CD4-positive, alpha-beta T cell (primary cell): ENCODE data around the gene UQCRC2. TPM values are rescaled to one million over a fixed set of nuclear protein-coding genes. Genes with fewer than 3 reads are reported as not detected.

Source experiments
- ATAC-seq: fragments of 200-7000 bp; cut with Tn5 transposase; one replicate; pipeline ENCODE4 v1.10.0; 2022; ENCODE audit warnings: mild to moderate bottlenecking; ENCODE audit not compliant: poor library complexity
- CTCF ChIA-PET: fragments of 350-600 bp; sonication (Branson Sonifier 250); formaldehyde crosslinking; loops from one replicate; lab custom pipeline; 2021; ENCODE audit warnings: antibody characterized with exemption, inconsistent platforms; lab: Charles Lee
- POLR2A ChIA-PET: fragments of 350-600 bp; sonication (Branson Sonifier 250); formaldehyde crosslinking; loops from one replicate; lab custom pipeline; 2021; ENCODE audit warnings: antibody characterized with exemption, inconsistent platforms; lab: Charles Lee
- DNase-seq, 14 experiments: peaks; one replicate each; pipeline ENCODE4 v3.0.0-alpha.2; 2013 to 2020; ENCODE audit warnings: mixed read lengths in 2 of 14
- H3K27ac ChIP-seq, 2 donors: one replicate each; pipeline versions ENCODE4 v1.5.1 to v1.7.0; 2013; ENCODE audit warnings: low read length in 2 of 2, low read depth in 1 of 2, mild to moderate bottlenecking in 1 of 2
- H3K27me3 ChIP-seq, 2 experiments: 1 replicate in 1 of 2; 2 replicates in 1 of 2; pipeline versions ENCODE4 v1.6.1 to v1.7.0; 2013; ENCODE audit warnings: low read length in 2 of 2, control low read depth in 1 of 2, mild to moderate bottlenecking in 1 of 2, moderate library complexity in 1 of 2; ENCODE audit not compliant: insufficient read depth in 2 of 2, control insufficient read depth in 1 of 2
- H3K36me3 ChIP-seq: one replicate; pipeline ENCODE4 v1.6.1; 2013; ENCODE audit warnings: low read length, control low read depth; ENCODE audit not compliant: insufficient read depth
- H3K4me1 ChIP-seq: one replicate; pipeline ENCODE4 v1.6.1; 2013; ENCODE audit warnings: low read length, control low read depth; ENCODE audit not compliant: insufficient read depth
- H3K4me3 ChIP-seq: one replicate; pipeline ENCODE4 v1.5.1; 2013; ENCODE audit warnings: mild to moderate bottlenecking, low read length, moderate library complexity
- H3K9me3 ChIP-seq, 2 experiments: 1 replicate in 1 of 2; 2 replicates in 1 of 2; pipeline versions ENCODE4 v1.6.1 to v1.7.0; 2013; ENCODE audit warnings: low read length in 2 of 2, mild to moderate bottlenecking in 2 of 2, control low read depth in 1 of 2, moderate library complexity in 1 of 2; ENCODE audit not compliant: control insufficient read depth in 1 of 2, insufficient read depth in 1 of 2
- H3K27ac Mint-ChIP-seq: one replicate; pipeline ENCODE4 v1.8.0; 2020; ENCODE audit warnings: mixed read lengths
- H3K27me3 Mint-ChIP-seq: one replicate; pipeline ENCODE4 v1.8.0; 2021; ENCODE audit warnings: mixed read lengths
- H3K36me3 Mint-ChIP-seq: one replicate; pipeline ENCODE4 v1.8.0; 2021; ENCODE audit warnings: low read depth, mixed read lengths
- H3K4me1 Mint-ChIP-seq: one replicate; pipeline ENCODE4 v1.8.0; 2021; ENCODE audit warnings: low read depth, mixed read lengths
- H3K4me3 Mint-ChIP-seq: one replicate; pipeline ENCODE4 v1.8.0; 2020; ENCODE audit warnings: mild to moderate bottlenecking, mixed read lengths
- H3K9me3 Mint-ChIP-seq: one replicate; pipeline ENCODE4 v1.8.0; 2020; ENCODE audit warnings: mixed read lengths
- CTCF ChIP-seq: fragments of 200-600 bp; IDR thresholded peaks from one replicate; pipeline ENCODE4 v1.8.0; 2022; ENCODE audit warnings: antibody characterized with exemption, mild to moderate bottlenecking
- intact Hi-C, 2 experiments: fragments of 100-400 bp; cut with DNase I in 1 of 2; cut with micrococcal nuclease in 1 of 2; formaldehyde crosslinking; loops; one replicate each; pipeline versions ENCODE4 v1.15.1 to v1.9.0; 2023 to 2025; cut with DNase I, micrococcal nuclease
- total RNA-seq, 174 experiments: library from RNA in 2 of 174; stranded (reverse) in 2 of 174; gene quantifications; one replicate each; pipeline ENCODE4 v1.2.3 and lab custom pipeline; 2021 to 2026

The UQCRC2 gene
- total RNA-seq, 2 experiments from 2014 or later = 142 to 146 TPM

GRCh38 chr16:21980032-21980431 lies 26.9 kb downstream of the UQCRC2 start:
- Mint-ChIP-seq H3K27me3 (no peaks in the 10 kb centered on the region), H3K27ac (no peak overlapping the region), H3K36me3 (peaks cover 82% of the 10 kb centered on the region), H3K4me1 (no peaks in the 10 kb centered on the region), H3K9me3 (no peaks in the 10 kb centered on the region), H3K4me3 (no peak overlapping the region)
- intact Hi-C loops = no loop called here
- no peaks in the 10 kb centered on the region for H3K9me3 ChIP-seq
- DNase-seq = no peak
- no peaks in the 10 kb centered on the region for H3K27me3 ChIP-seq
- H3K36me3 ChIP-seq = peaks cover 92% of the 10 kb centered on the region
- H3K4me1 ChIP-seq = no peaks in the 10 kb centered on the region
- H3K27ac ChIP-seq = no peak overlapping the region
- ATAC-seq = no peak
- no peak overlapping the region for H3K4me3 ChIP-seq
- ChIA-PET CTCF (interaction anchor here (1.2 kb wide), 1 partner anchor 11 kb away, joined by 3 read pairs; no protein-coding TSS in a partner anchor), POLR2A (no interaction called here)
- TF ChIP-seq CTCF = no peak

DNA sequence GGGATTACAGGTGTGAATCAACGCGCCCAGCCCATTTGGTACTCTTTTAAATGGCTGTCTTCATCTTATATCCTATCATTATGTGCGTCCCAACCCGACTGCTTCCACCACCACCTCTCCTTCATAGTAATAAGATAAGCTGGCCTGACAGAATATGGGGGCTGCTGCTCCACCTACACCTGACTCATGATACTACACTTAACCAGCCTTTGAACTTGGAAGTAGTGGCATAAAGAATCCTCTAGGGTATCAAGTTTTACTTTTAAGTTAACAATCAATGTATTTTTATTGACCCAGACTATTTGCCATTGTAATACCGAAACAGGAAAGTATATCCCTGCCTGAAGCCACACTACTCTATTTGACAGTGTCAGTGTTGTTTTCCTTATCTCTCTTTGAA lies 28.9 kb downstream of the UQCRC2 start:
- ChIA-PET CTCF (no interaction called here), POLR2A (no interaction called here)
- Histone ChIP-seq H3K9me3 (no peaks in the 10 kb centered on the region), H3K4me3 (no peak overlapping the region), H3K36me3 (peaks cover 76% of the 10 kb centered on the region), H3K4me1 (no peaks in the 10 kb centered on the region), H3K27ac (no peak overlapping the region), H3K27me3 (no peaks in the 10 kb centered on the region)
- intact Hi-C loops = no loop called here
- no peak for TF ChIP-seq CTCF
- Mint-ChIP-seq H3K27me3 (no peaks in the 10 kb centered on the region), H3K27ac (peak overlapping the region; percentile 29), H3K4me3 (no peak overlapping the region), H3K36me3 (peaks cover 92% of the 10 kb centered on the region), H3K4me1 (no peaks in the 10 kb centered on the region), H3K9me3 (no peaks in the 10 kb centered on the region)
- no peak for DNase-seq
- peak; percentile 69 for ATAC-seq

GRCh38 chr16:21984062-21984461 lies 30.9 kb downstream of the UQCRC2 start:
- ATAC-seq = no peak
- POLR2A ChIA-PET = no interaction called here
- no peak overlapping the region for H3K4me3 ChIP-seq
- H3K9me3 Mint-ChIP-seq = no peaks in the 10 kb centered on the region
- no peaks in the 10 kb centered on the region for H3K4me1 ChIP-seq
- H3K4me3 Mint-ChIP-seq = no peak overlapping the region
- intact Hi-C loops = loop anchor here in 1 of 2 experiments (2.0 kb wide), 1 partner anchor 13 kb away; no protein-coding TSS in a partner anchor
- no peak overlapping the region for H3K27ac Mint-ChIP-seq
- no peak overlapping the region for H3K27ac ChIP-seq
- no peaks in the 10 kb centered on the region for H3K9me3 ChIP-seq
- no peaks in the 10 kb centered on the region for H3K4me1 Mint-ChIP-seq
- DNase-seq = no peak
- H3K27me3 ChIP-seq = no peaks in the 10 kb centered on the region
- no peak for TF ChIP-seq CTCF
- H3K36me3 ChIP-seq = peaks cover 57% of the 10 kb centered on the region
- peaks cover 74% of the 10 kb centered on the region for H3K36me3 Mint-ChIP-seq
- no peaks in the 10 kb centered on the region for H3K27me3 Mint-ChIP-seq
- CTCF ChIA-PET = no interaction called here
